Stimulated activated CD4-positive, alpha-beta T cell treated with anti-CD3 and anti-CD28 coated beads, Interleukin-4, amount 100 ng/mL, for 48 hours (primary cell): ENCODE results near the gene SRGAP3.
A peak's percentile ranks its signal among the peaks of the same experiment; 100 is the strongest.
"Not testable (repeated sequence)": the region's sequence is repeated elsewhere in the genome, so short reads cannot be mapped to it uniquely, and the experiment has no call there.

Source experiments
- DNase-seq, 2 donors: peaks; one replicate each; pipeline ENCODE4 v3.0.0-alpha.2; 2020; ENCODE audit warnings: low read depth in 2 of 2

SRGAP3 gene

DNA sequence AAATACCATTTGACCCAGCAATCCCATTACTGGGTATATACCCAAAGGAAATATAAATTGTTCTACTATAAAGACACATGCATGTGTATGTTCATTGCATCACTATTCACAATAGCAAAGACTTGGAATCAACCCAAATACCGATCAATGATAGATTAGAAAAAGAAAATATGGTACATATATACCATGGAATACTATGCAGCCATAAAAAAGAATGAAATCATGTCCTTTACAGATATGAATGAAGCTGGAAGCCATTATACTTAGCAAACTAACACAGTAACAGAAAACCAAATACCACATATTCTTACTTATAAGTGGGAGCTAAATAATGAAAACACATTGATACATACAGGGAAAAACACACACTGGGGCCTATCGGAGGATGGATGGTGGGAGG, 164.0 kb downstream of the SRGAP3 start:
- DNase-seq: not testable (repeated sequence)

- no peak for DNase-seq
These were observed 168.1 kb downstream of the SRGAP3 start for GRCh38 chr3:9081184-9081818.

GRCh38 chr3:9080163-9080562, 169.3 kb downstream of the SRGAP3 start:
- no peak for DNase-seq

GRCh38 chr3:9079676-9080075, 169.8 kb downstream of the SRGAP3 start:
- DNase-seq: no peak

GRCh38 chr3:9078561-9079240, 170.7 kb downstream of the SRGAP3 start:
- no peak for DNase-seq

DNA sequence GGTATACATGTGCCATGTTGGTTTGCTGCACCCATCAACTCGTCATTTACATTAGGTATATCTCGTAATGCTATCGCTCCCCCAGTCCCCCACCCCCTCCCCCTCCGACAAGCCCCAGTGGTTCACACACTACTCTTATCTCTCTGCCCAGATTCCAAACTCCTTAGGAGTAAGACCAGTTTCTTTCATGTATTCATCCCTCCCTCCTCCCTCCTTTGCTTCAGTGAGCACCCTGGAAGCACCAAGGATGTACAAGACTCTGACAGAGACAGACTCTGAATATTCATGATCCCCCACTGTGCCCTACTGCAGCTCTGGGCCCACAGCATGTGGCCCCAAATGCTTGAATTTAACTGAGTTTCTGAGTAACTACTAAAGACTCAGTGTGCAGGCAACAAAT, 172.4 kb downstream of the SRGAP3 start:
- DNase-seq: no peak

DNA sequence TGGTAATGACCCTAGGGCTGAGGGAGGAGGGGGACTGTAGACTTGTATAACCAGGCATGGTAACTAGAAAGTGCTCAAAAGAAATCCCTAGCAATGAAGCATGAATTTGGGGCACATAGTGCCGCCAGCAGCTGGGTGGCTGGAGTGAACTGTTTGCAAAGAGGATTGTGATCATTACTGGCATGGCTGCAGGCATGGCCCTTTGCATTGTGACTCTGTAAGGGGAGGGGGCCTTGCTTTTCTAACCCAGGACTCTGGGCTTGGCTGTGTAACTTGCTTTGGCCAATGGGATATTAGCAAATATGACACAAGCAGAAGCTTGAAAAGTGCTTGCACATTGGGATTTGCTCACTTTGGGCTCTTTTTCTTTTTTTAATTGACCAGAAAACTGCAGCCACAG, 173.7 kb downstream of the SRGAP3 start:
- no peak for DNase-seq

DNA sequence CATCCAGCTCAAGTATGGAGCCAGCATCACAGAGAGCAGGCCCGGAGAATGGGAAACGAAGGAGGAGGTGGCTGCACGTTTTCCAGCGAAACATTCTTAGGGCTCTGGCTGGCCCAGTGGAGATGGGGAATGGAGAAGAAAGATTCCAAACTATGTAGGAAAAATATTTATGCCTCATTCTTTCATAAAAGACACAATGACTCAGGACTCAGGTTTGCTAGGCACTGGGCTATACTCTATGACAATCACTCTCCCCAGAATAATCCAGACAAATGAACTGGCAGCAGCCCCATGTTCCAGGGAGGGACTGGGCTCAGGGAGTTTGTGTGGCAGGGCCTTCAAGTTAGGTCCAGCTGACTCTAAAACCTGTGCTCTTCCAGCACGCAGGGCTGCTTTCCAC, 175.4 kb downstream of the SRGAP3 start:
- DNase-seq: no peak

DNA sequence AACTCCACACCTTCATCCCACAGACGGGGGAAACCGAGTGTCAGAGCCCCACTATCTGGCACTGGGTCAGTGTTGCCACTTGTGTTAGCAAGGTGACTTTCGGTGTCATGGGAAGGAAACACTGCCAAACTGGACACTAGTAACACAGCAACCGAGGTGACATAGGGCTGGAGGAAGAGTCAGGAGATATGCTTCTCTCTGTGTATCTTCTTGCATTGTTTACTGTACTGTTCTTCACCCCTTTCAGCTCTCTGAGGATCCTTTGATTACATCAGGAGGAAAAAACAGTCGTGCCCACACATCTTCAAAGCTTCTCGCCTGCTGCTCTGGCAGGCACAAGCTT, 176.8 kb downstream of the SRGAP3 start:
- DNase-seq: no peak

- no peak for DNase-seq
These were observed 177.3 kb downstream of the SRGAP3 start for GRCh38 chr3:9071936-9072666.

GRCh38 chr3:9070961-9071360, 178.5 kb downstream of the SRGAP3 start:
- DNase-seq: no peak

DNA sequence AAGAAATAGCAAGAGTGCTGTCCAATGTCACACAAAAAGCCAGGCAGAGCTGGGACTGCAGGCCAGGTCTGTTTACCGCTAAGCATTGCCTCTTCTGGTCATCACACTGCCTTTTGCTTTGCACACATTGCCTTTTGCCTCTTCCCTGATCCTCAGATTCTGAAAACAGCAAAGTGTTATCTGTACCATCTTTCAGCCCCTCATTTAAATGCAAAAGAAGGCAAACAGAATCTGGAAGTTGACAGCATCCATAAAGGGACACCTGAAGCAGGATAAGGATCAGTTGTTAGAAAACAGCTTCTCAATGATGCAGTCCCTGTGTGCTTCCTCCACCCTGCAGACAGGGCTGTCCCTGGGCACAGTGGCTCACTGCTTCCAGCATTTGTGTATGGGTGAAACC, 179.5 kb downstream of the SRGAP3 start:
- DNase-seq: no peak

DNA sequence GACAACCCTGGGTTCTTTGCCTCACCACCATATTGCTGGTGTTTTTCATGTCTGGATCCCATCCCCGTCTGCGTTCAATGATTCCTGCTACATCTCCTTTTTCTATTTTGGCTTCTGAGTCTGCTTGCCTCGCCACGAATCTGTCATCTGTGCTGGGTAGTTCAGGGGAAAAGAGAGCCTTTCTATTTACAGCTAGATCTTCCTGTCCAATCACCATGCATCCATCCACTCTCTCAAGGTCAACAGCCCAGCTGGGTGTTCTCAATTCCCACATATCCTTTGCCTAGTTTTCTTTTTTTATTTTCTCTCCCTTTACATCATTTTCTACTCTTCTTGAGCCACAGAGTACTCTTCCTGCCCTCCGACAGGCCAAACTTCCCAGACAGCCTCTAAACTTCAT, 181.4 kb downstream of the SRGAP3 start:
- no peak for DNase-seq

GRCh38 chr3:9067352-9067975, 182.0 kb downstream of the SRGAP3 start:
- DNase-seq: peak; percentile 2 to 4

DNA sequence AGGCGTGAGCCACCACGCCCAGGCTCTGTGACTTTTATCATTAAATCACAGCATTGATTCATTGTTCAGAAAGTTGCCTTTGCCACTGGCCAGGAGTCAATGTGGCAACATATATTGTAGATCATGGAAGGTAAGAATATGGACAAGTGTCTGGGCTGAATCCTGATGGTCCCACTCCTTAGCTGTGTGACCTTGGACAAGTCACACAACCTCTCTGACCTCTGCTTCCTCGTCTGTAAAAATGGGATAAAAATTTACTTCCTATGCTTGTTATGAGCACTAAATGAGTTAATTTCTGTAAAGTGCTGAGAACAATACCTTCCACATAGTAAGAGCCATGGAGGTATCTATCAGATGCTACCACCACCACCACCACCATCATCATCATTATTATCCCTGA, 182.7 kb downstream of the SRGAP3 start:
- DNase-seq: no peak

- DNase-seq: no peak
These were observed 183.3 kb downstream of the SRGAP3 start for GRCh38 chr3:9066141-9066540.

GRCh38 chr3:9064850-9065249, 184.6 kb downstream of the SRGAP3 start:
- no peak for DNase-seq

- no peak for DNase-seq
These were observed 185.2 kb downstream of the SRGAP3 start for GRCh38 chr3:9064251-9064650.

DNA sequence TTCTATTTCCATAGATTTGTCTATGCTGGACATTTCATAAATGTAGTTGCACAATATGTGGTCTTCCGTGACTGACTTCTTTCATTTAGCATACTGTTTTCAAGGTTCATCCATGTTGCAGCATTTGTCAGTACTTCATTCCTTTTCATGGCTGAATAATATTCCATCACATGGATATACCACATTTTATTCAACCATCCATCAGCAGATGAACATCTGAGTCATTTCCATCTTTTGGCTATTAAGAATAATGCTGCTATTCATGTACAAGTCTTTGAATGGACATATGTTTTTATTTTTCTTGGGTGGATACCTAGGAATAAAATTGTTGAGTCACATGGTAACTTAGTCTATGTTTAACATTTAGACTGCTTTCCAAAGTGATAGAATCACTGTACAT, 186.9 kb downstream of the SRGAP3 start:
- no peak for DNase-seq

DNA sequence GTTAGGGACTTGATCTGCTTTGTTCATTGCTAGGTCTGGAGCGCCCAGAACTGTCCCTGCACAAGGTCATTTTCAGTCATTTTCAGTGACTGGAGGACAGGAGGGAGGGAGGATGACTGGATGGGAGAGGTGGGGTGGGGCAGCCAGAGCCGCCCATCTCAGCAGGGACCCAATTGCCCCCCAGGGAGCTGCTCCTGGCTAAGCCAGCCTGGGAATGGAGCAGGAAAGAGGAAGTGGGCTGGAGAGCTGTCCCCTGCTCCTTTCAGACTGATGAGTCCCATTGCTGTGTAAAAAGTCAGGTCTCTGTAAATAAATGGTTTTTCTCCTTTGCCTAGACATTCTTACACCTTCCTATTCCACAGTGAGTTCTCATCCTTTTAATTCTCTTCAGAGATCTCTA, 187.8 kb downstream of the SRGAP3 start:
- DNase-seq: no peak

- no peak for DNase-seq
These were observed 189.7 kb downstream of the SRGAP3 start for GRCh38 chr3:9059489-9060400.

GRCh38 chr3:9056581-9056980, 192.9 kb downstream of the SRGAP3 start:
- no peak for DNase-seq
